GM21619 (cell line): ENCODE results near the gene TAGLN.

Source experiments
- ATAC-seq: cut with Tn5 transposase; IDR thresholded peaks from one replicate; pipeline ENCODE4 v1.9.1; 2021; ENCODE audit not compliant: unreplicated experiment

Gene TAGLN

GRCh38 chr11:117212697-117213355, 13.7 kb downstream of the TAGLN start:
- ATAC-seq: no peak

- no peak for ATAC-seq
These were observed 15.4 kb downstream of the TAGLN start for GRCh38 chr11:117214404-117215110.

GRCh38 chr11:117217141-117218084, 18.2 kb downstream of the TAGLN start:
- ATAC-seq: no peak

GRCh38 chr11:117218133-117218915, 19.2 kb downstream of the TAGLN start:
- no peak for ATAC-seq

- no peak for ATAC-seq
These were observed 19.8 kb downstream of the TAGLN start for GRCh38 chr11:117219001-117219400.

- no peak for ATAC-seq
These were observed 20.3 kb downstream of the TAGLN start for GRCh38 chr11:117219455-117219854.

GRCh38 chr11:117219995-117220394, 20.8 kb downstream of the TAGLN start:
- ATAC-seq: no peak

GRCh38 chr11:117220568-117220967, 21.4 kb downstream of the TAGLN start:
- no peak for ATAC-seq

GRCh38 chr11:117220999-117221774, 22.0 kb downstream of the TAGLN start:
- no peak for ATAC-seq

- ATAC-seq: no peak
These were observed 22.8 kb downstream of the TAGLN start for GRCh38 chr11:117221775-117222517.

- ATAC-seq: no peak
These were observed 24.0 kb downstream of the TAGLN start for GRCh38 chr11:117222991-117223740.

GRCh38 chr11:117223741-117224689, 24.8 kb downstream of the TAGLN start:
- ATAC-seq: no peak

- no peak for ATAC-seq
These were observed 26.5 kb downstream of the TAGLN start for GRCh38 chr11:117225553-117226170.

GRCh38 chr11:117226388-117227385, 27.5 kb downstream of the TAGLN start:
- ATAC-seq: peak; percentile 38

- no peak for ATAC-seq
These were observed 28.9 kb downstream of the TAGLN start for GRCh38 chr11:117228091-117228490.

- no peak for ATAC-seq
These were observed 30.2 kb downstream of the TAGLN start for GRCh38 chr11:117229411-117229810.
